HepG2 (cell line): Measurements from ENCODE around the gene NTPCR. TPM values are rescaled to one million over a fixed set of nuclear protein-coding genes. Genes with fewer than 3 reads are reported as not detected.

ENCODE experiments used
- ATAC-seq: fragments of 200-7000 bp; cut with Tn5 transposase; 3 replicates; pipeline ENCODE4 v1.9.1; 2020; ENCODE audit warnings: mild to moderate bottlenecking, moderate library complexity
- BruUV-seq: library from RNA; stranded (reverse); fragments of 400-500 nt; replicated peaks from 2 replicates; lab custom pipeline; 2021; lab: Mats Ljungman, UMichigan
- CTCF ChIA-PET: fragments of 300-600 bp; formaldehyde crosslinking; extraction: SDS; loops from one replicate; lab custom pipeline; 2021; ENCODE audit warnings: low total read pairs, inconsistent platforms, low intra/inter-chr PET ratio; lab: Yijun Ruan, JAX
- POLR2A ChIA-PET: fragments of 350-600 bp; sonication (Branson Sonifier 250); formaldehyde crosslinking; loops from one replicate; lab custom pipeline; 2020; ENCODE audit warnings: antibody characterized with exemption, inconsistent platforms; lab: Yijun Ruan, JAX
- DNase-seq: peaks from one replicate; pipeline ENCODE4 v3.0.0-alpha.2; 2015; ENCODE audit warnings: low spot score
- FAIRE-seq: peaks from 3 replicates; lab custom pipeline; 2011; peaks lifted over from hg19 to GRCh38; lab: Jason Lieb, UNC
- H2AFZ ChIP-seq: one replicate; pipeline ENCODE4 v1.6.1; 2011; ENCODE audit warnings: low read length, inconsistent platforms
- H3K27ac ChIP-seq: fragments of 300-600 bp; 3 replicates; pipeline ENCODE4 v1.8.0; 2011; ENCODE audit warnings: mixed run types, mild to moderate bottlenecking, mixed read lengths, low read length, inconsistent platforms; ENCODE audit not compliant: insufficient read depth; ENCODE audit errors: extremely low read length
- H3K27me3 ChIP-seq, 2 experiments: fragments of 200-600 bp in 1 of 2; 2 replicates in 1 of 2; 3 replicates in 1 of 2; pipeline versions ENCODE4 v1.6.0 to v1.8.0; 2011; ENCODE audit warnings: low read length in 2 of 2, mild to moderate bottlenecking in 2 of 2, moderate library complexity in 2 of 2, inconsistent platforms in 1 of 2; ENCODE audit not compliant: insufficient read depth in 2 of 2, control insufficient read depth in 1 of 2
- H3K36me3 ChIP-seq, 2 experiments: fragments of 200-600 bp in 1 of 2; replicated peaks in 1 of 2; 2 replicates in 1 of 2; 3 replicates in 1 of 2; pipeline versions ENCODE4 v1.5.1 to v1.8.0; 2011; ENCODE audit warnings: low read length in 2 of 2, inconsistent platforms in 1 of 2; ENCODE audit not compliant: insufficient read depth in 2 of 2, control insufficient read depth in 1 of 2
- H3K4me1 ChIP-seq: 2 replicates; pipeline ENCODE4 v1.5.1; 2012; ENCODE audit warnings: low read length, inconsistent platforms; ENCODE audit not compliant: insufficient read depth
- H3K4me2 ChIP-seq: 2 replicates; pipeline ENCODE4 v1.6.0; 2011; ENCODE audit warnings: low read depth, low read length, inconsistent platforms
- H3K4me3 ChIP-seq, 3 experiments: fragments of 200-600 bp in 1 of 3; sonication (generic), shearing (Covaris generic) in 1 of 3; replicated peaks in 1 of 3; 2 replicates each; pipeline ENCODE4 v1.5.1; 2011 to 2016; ENCODE audit warnings: low read length in 3 of 3, inconsistent platforms in 2 of 3, low read depth in 2 of 3, mild to moderate bottlenecking in 2 of 3, control low read depth in 1 of 3, mixed read lengths in 1 of 3; ENCODE audit not compliant: insufficient read depth in 1 of 3
- H3K79me2 ChIP-seq: one replicate; pipeline ENCODE4 v1.6.1; 2011; ENCODE audit warnings: low read length, inconsistent platforms; ENCODE audit not compliant: insufficient read depth
- H3K9ac ChIP-seq: 2 replicates; pipeline ENCODE4 v1.6.0; 2011; ENCODE audit warnings: mild to moderate bottlenecking, low read depth, low read length, inconsistent platforms; ENCODE audit not compliant: insufficient read depth
- H3K9me3 ChIP-seq: 2 replicates; pipeline ENCODE4 v1.5.1; 2012; ENCODE audit warnings: mild to moderate bottlenecking, low read length
- H4K20me1 ChIP-seq: 2 replicates; pipeline ENCODE4 v1.6.0; 2011; ENCODE audit warnings: inconsistent platforms, mild to moderate bottlenecking, low read length, moderate library complexity; ENCODE audit not compliant: insufficient read depth
- ATM ChIP-seq: fragments of 450-650 bp; IDR thresholded peaks from 2 replicates; pipeline ENCODE4 v1.7.1; 2017; ENCODE audit warnings: mild to moderate bottlenecking, borderline replicate concordance
- FIP1L1 ChIP-seq: fragments of 200-400 bp; formaldehyde crosslinking; IDR thresholded peaks from 2 replicates; pipeline ENCODE4 v1.6.1; 2018; ENCODE audit warnings: low read depth, mild to moderate bottlenecking, low read length, moderate library complexity, borderline replicate concordance; ENCODE audit not compliant: insufficient read depth
- HHEX ChIP-seq: IDR thresholded peaks from 2 replicates; pipeline ENCODE4 v1.6.1; 2016; ENCODE audit warnings: control low read depth
- KDM4B ChIP-seq: sonication (generic); formaldehyde crosslinking; IDR thresholded peaks from 2 replicates; pipeline ENCODE4 v1.4.0; 2020; ENCODE audit warnings: missing genetic modification reagents
- PRMT3 ChIP-seq: sonication (generic); formaldehyde crosslinking; IDR thresholded peaks from 2 replicates; pipeline ENCODE4 v1.8.1; 2022; ENCODE audit warnings: low read depth, mild to moderate bottlenecking, moderate library complexity, missing genetic modification reagents, borderline replicate concordance
- SMC3 ChIP-seq: IDR thresholded peaks from 2 replicates; pipeline ENCODE4 v1.6.1; 2011; ENCODE audit warnings: low read length, improper control_type of control experiment
- STAG1 ChIP-seq: sonication (generic); formaldehyde crosslinking; IDR thresholded peaks from 2 replicates; pipeline ENCODE4 v1.4.0; 2020; ENCODE audit warnings: missing genetic modification reagents
- ZBTB33 ChIP-seq: sonication (generic); formaldehyde crosslinking; IDR thresholded peaks from 2 replicates; pipeline ENCODE4 v1.4.0; 2020; ENCODE audit warnings: missing genetic modification reagents
- ZFP90 ChIP-seq: sonication (generic); formaldehyde crosslinking; IDR thresholded peaks from 2 replicates; pipeline ENCODE4 v1.8.0; 2022; ENCODE audit warnings: missing genetic modification reagents, mild to moderate bottlenecking, inconsistent platforms, borderline replicate concordance
- ZNF280D ChIP-seq: sonication (generic); formaldehyde crosslinking; IDR thresholded peaks from 2 replicates; pipeline ENCODE4 v1.5.1; 2020; ENCODE audit warnings: mild to moderate bottlenecking, missing genetic modification reagents
- ZNF775 ChIP-seq: sonication (generic); formaldehyde crosslinking; IDR thresholded peaks from 2 replicates; pipeline ENCODE4 v1.4.0; 2020; ENCODE audit warnings: missing genetic modification reagents, mild to moderate bottlenecking, moderate library complexity, borderline replicate concordance
- WGBS: methylation state at CpG from one replicate; pipeline ENCODE4 v1.1.6; 2017; ENCODE audit warnings: low lambda C conversion rate; 5-methylcytosine and 5-hydroxymethylcytosine counted together
- in situ Hi-C: cut with HindIII; loops from 2 replicates; pipeline ENCODE4 v1.10.0; 2017; ENCODE audit warnings: low pct_unique_long_range_greater_than_20kb; ENCODE audit not compliant: extremely low pct_ligation_motif_present
- intact Hi-C: fragments of 100-400 bp; cut with micrococcal nuclease; formaldehyde crosslinking; loops from one replicate; pipeline ENCODE4 v1.10.0; 2022; ENCODE audit not compliant: unreplicated experiment
- polyA plus RNA-seq, 8 experiments: library from polyadenylated mRNA; depleted of rRNA in 3 of 8; stranded (reverse) in 7 of 8; unstranded in 1 of 8; fragments of >200 nt; fragmentation: Illumina TruSeq in 4 of 8; extraction: Trizol in 4 of 8; gene quantifications; 2 replicates each; pipeline versions ENCODE4 v1.2.1 to v1.2.3, GENCODE V29; 2011 to 2016; ENCODE audit warnings: low read depth in 4 of 8, missing spikeins in 1 of 8, mixed read lengths in 1 of 8; ENCODE audit not compliant: insufficient read depth in 1 of 8
- total RNA-seq, 5 experiments: library from RNA; depleted of rRNA; stranded (reverse); fragments of >200 nt; fragmentation: Illumina TruSeq; extraction: Trizol; gene quantifications; 2 replicates each; pipeline ENCODE4 v1.2.3, GENCODE V29; 2016; ENCODE audit warnings: low read depth in 1 of 5
- TF ChIP-seq, protein P1 (sequence below): sonication (generic); formaldehyde crosslinking; IDR thresholded peaks from 2 replicates; pipeline ENCODE4 v1.5.0; 2020; ENCODE audit warnings: mild to moderate bottlenecking, missing genetic modification reagents, moderate library complexity
- TF ChIP-seq, protein P2 (sequence below): sonication (generic); formaldehyde crosslinking; conservative IDR thresholded peaks from 2 replicates; pipeline ENCODE4 v1.4.0; 2020; ENCODE audit warnings: missing genetic modification reagents
- TF ChIP-seq, protein P3 (sequence below): sonication (generic); formaldehyde crosslinking; IDR thresholded peaks from 2 replicates; pipeline ENCODE4 v1.5.0; 2020; ENCODE audit warnings: missing genetic modification reagents

Gene NTPCR
- total and polyA plus RNA-seq, 2 of the 13 experiments (the other 11 are each of a cell fraction or from before 2014, with no cell fraction given): 11.7 to 47.0 TPM

DNA sequence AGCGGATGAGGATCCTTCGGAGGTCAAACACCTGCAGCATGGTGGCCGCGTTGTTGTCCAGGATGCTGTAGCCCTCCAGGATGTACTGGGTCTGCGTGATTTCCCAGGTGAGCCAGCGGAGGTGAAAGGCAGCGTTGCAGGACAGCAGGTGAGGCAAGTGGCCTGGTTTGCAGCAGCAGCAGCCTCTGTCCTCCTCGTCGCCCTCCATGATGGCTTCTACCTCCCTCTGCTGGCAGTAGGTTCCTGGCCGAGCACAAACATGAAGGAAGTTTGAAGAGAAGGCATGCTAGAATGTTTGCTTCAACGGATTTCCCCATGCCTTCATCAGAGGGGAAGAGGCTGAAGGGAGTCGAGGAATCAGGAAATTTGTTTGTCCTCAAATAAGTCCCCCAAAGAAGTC, 74.7 kb downstream of the NTPCR start:
- no peak overlapping the region for H3K27ac ChIP-seq
- DNase-seq: peak; percentile 18
- no peak overlapping the region for H3K4me2 ChIP-seq
- ChIA-PET POLR2A (no interaction called here), CTCF (interaction anchor here (1.9 kb wide), 1 partner anchor 390 kb away, joined by 11 read pairs; no protein-coding TSS in a partner anchor)
- H3K9me3 ChIP-seq: no peaks in the 10 kb centered on the region
- no TSS peak for BruUV-seq
- ATAC-seq: peak; percentile 84
- no peaks in the 10 kb centered on the region for H3K36me3 ChIP-seq
- in situ Hi-C loops (loop anchor here (5.0 kb wide), 1 partner anchor 388 kb away; no protein-coding TSS in a partner anchor), intact Hi-C loops (loop anchor here (1.0 kb wide), 1 partner anchor 395 kb away; the partner anchor contains the start of gene SIPA1L2)
- no peak overlapping the region for H3K4me3 ChIP-seq
- no peaks in the 10 kb centered on the region for H4K20me1 ChIP-seq
- peaks cover 5 to 20% of the 10 kb centered on the region in 2 experiments for H3K27me3 ChIP-seq
- H3K4me1 ChIP-seq: no peaks in the 10 kb centered on the region
- 21% methylated on average over 11 of the region's 12 CpGs for WGBS
- H3K9ac ChIP-seq: no peak overlapping the region
- H3K79me2 ChIP-seq: no peaks in the 10 kb centered on the region
- peak; percentile 4 for FAIRE-seq
- H2AFZ ChIP-seq: no peak overlapping the region
- TF ChIP-seq ZFP90 (no peak), KDM4B (CRISPR knock-in tag) (no peak), SMC3 (peak; percentile 45; the same call in 1 of the 2 replicates), ZNF280D (CRISPR knock-in tag) (no peak), STAG1 (CRISPR knock-in tag) (peak; percentile 75), HHEX (no peak), PRMT3 (CRISPR knock-in tag) (no peak), ZBTB33 (CRISPR knock-in tag) (no peak), ATM (no peak), ZNF775 (no peak), FIP1L1 (no peak)
- TF ChIP-seq, protein P1, sequence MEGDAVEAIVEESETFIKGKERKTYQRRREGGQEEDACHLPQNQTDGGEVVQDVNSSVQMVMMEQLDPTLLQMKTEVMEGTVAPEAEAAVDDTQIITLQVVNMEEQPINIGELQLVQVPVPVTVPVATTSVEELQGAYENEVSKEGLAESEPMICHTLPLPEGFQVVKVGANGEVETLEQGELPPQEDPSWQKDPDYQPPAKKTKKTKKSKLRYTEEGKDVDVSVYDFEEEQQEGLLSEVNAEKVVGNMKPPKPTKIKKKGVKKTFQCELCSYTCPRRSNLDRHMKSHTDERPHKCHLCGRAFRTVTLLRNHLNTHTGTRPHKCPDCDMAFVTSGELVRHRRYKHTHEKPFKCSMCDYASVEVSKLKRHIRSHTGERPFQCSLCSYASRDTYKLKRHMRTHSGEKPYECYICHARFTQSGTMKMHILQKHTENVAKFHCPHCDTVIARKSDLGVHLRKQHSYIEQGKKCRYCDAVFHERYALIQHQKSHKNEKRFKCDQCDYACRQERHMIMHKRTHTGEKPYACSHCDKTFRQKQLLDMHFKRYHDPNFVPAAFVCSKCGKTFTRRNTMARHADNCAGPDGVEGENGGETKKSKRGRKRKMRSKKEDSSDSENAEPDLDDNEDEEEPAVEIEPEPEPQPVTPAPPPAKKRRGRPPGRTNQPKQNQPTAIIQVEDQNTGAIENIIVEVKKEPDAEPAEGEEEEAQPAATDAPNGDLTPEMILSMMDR: peak; percentile 74
- TF ChIP-seq, protein P2, sequence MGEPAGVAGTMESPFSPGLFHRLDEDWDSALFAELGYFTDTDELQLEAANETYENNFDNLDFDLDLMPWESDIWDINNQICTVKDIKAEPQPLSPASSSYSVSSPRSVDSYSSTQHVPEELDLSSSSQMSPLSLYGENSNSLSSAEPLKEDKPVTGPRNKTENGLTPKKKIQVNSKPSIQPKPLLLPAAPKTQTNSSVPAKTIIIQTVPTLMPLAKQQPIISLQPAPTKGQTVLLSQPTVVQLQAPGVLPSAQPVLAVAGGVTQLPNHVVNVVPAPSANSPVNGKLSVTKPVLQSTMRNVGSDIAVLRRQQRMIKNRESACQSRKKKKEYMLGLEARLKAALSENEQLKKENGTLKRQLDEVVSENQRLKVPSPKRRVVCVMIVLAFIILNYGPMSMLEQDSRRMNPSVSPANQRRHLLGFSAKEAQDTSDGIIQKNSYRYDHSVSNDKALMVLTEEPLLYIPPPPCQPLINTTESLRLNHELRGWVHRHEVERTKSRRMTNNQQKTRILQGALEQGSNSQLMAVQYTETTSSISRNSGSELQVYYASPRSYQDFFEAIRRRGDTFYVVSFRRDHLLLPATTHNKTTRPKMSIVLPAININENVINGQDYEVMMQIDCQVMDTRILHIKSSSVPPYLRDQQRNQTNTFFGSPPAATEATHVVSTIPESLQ (CRISPR knock-in tag): no peak
- TF ChIP-seq, protein P3, sequence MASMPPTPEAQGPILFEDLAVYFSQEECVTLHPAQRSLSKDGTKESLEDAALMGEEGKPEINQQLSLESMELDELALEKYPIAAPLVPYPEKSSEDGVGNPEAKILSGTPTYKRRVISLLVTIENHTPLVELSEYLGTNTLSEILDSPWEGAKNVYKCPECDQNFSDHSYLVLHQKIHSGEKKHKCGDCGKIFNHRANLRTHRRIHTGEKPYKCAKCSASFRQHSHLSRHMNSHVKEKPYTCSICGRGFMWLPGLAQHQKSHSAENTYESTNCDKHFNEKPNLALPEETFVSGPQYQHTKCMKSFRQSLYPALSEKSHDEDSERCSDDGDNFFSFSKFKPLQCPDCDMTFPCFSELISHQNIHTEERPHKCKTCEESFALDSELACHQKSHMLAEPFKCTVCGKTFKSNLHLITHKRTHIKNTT (CRISPR knock-in tag): no peak
